Epithelial cell of esophagus (primary cell): Measurements from ENCODE around the gene POLR1B.
A peak's percentile ranks its signal among the peaks of the same experiment; 100 is the strongest.
"Not testable (repeated sequence)": the region's sequence is repeated elsewhere in the genome, so short reads cannot be mapped to it uniquely, and the experiment has no call there.

Experiments used
- DNase-seq: peaks from one replicate; pipeline ENCODE4 v3.0.0; 2010; ENCODE audit warnings: low read depth
- H3K4me3 ChIP-seq: 2 replicates; pipeline ENCODE4 v1.5.1; 2011; ENCODE audit warnings: mild to moderate bottlenecking, low read length, control low read depth
- TF ChIP-seq, protein P1 (sequence below): IDR thresholded peaks from 2 replicates; pipeline ENCODE4 v1.5.1; 2011; ENCODE audit warnings: low read depth, mild to moderate bottlenecking, low read length, control low read depth, inconsistent platforms; ENCODE audit not compliant: insufficient read depth; ENCODE audit errors: missing control alignments

The POLR1B gene

DNA sequence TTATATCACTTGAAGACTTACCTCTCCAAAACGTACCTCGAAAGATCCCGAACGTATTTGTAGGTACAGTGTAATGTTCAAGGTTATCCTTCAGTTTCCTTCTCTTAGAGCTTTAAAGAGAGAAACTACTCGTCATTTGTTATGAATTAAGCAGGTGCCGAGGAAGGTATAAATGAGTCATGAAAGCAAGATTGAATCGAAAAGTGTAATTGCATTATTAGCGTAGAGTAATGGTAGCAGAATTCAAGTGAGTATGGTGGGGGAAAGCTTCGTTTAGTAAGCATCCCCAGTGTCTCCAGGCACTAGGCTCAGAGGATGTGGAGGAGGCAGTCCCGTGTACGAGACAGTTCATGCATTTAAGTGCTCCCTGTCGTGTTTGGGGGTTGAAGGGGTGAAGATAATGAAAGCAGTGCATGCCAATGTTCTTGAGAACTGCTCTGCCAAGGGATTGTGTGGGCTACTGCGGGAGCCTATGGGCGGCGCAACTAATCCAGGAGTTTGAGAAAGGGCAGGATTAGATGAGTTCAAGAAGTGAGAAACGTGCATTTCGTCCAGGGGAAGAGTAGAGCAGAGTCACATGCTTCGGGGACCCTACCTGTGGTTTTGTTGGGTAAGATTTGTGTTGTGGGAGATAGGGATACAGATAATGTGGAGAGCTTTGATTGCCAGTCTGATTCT lies 858 bp downstream of the POLR1B start:
- TF ChIP-seq, protein P1, sequence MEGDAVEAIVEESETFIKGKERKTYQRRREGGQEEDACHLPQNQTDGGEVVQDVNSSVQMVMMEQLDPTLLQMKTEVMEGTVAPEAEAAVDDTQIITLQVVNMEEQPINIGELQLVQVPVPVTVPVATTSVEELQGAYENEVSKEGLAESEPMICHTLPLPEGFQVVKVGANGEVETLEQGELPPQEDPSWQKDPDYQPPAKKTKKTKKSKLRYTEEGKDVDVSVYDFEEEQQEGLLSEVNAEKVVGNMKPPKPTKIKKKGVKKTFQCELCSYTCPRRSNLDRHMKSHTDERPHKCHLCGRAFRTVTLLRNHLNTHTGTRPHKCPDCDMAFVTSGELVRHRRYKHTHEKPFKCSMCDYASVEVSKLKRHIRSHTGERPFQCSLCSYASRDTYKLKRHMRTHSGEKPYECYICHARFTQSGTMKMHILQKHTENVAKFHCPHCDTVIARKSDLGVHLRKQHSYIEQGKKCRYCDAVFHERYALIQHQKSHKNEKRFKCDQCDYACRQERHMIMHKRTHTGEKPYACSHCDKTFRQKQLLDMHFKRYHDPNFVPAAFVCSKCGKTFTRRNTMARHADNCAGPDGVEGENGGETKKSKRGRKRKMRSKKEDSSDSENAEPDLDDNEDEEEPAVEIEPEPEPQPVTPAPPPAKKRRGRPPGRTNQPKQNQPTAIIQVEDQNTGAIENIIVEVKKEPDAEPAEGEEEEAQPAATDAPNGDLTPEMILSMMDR = no peak
- H3K4me3 ChIP-seq = peak overlapping the region; percentile 95
- peak; percentile 29 for DNase-seq

DNA sequence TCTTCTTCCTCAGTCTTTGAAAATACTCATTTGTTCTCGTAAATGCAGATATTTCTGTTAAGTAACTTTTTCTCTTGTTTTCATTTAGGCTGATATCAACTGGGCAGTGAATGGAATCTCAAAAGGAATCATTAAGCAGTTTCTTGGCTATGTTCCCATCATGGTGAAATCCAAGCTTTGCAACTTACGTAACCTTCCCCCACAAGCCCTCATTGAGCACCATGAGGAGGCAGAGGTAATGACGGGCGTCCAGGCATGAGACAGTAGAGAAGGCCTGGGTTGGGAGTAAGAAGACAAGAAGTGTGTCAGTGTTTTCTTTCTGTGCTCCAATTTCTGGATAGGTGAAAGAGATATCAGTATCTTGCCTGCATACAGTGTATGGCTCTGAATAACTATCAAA lies 5.1 kb downstream of the POLR1B start:
- TF ChIP-seq, protein P1 = no peak
- H3K4me3 ChIP-seq = no peak overlapping the region
- DNase-seq = peak; percentile 67

DNA sequence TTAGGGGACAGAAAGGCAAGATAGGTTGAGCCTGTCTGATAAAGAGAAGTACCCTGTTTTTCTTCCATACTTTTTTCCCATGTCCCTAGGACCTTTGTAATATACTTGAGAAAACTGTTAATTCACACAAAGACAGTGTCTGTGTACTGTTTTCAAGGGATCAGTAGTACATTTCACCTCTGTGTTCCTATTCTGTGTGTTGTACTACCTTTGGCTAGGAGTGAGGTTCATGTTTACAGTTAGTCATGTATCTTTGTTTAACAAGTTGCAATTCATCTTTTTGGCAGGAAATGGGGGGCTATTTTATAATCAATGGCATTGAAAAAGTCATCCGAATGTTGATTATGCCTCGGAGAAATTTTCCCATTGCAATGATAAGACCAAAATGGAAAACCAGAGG lies 6.7 kb downstream of the POLR1B start:
- no peak for DNase-seq
- TF ChIP-seq, protein P1 = no peak
- no peak overlapping the region for H3K4me3 ChIP-seq

- H3K4me3 ChIP-seq = no peak overlapping the region
- DNase-seq = no peak
- TF ChIP-seq, protein P1 = no peak
These were observed 23.8 kb downstream of the POLR1B start for GRCh38 chr2:112566104-112566503.

GRCh38 chr2:112566508-112566907 lies 24.2 kb downstream of the POLR1B start:
- H3K4me3 ChIP-seq = not testable (repeated sequence)

GRCh38 chr2:112572005-112572404 lies 29.7 kb downstream of the POLR1B start:
- TF ChIP-seq, protein P1 = no peak
- DNase-seq = no peak
- H3K4me3 ChIP-seq = no peak overlapping the region

More at GRCh38 chr2:112566508-112566907, 24.2 kb downstream of the POLR1B start:
- DNase-seq = not testable (repeated sequence)

DNA sequence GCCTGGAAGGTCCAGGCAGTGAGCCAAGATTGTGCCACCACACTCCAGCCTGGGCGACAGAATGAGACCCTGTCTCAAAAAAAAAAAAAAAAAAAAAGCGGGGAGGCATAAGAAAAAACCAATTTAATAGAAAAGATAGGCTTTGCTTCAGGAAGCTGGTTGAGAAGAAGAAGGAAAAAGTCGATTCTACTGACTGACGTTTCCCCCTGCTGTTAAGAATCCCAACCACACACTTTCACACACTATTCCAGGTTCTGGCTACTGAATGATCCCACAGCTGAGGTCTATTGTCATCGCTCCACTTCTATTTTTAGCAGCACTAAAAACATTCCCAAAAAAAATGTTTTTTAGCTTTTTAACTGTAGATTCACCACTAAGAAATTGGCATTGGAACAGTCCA lies 35.5 kb downstream of the POLR1B start:
- TF ChIP-seq, protein P1 = no peak
- DNase-seq = no peak
- no peak overlapping the region for H3K4me3 ChIP-seq
